ENCODE results near the gene TAOK3.

Gene TAOK3

DNA sequence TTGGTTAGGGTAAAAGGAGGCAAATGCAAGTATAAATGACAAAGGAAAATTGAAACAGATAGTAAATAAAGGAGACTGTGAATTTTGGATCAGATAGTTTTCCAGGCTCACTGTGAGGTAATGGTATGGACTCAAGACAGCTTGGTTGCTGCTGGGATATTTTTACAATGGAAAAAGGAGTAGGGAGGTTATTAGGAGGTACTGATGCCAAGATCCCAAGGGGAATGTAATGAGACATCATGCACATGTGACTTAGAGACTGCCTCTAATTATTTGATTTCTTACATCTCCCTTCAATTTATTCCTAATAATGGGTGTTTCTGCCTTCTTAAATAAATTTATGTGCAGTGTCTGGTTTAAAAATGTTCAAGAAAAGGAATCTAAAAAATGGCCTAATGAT, 56.9 kb downstream of the TAOK3 start:
- no peaks in the 10 kb centered on the region for H3F3A ChIP-seq (ENCODE audit: insufficient read depth, low read length)
- no peak overlapping the region for H2AFZ ChIP-seq (ENCODE audit: low read length)
- no peaks in the 10 kb centered on the region for H3K9me2 ChIP-seq (replicated peaks; ENCODE audit: insufficient read depth, low read length)
- H3K36me3 ChIP-seq (replicated peaks; ENCODE audit: insufficient read depth, low read length): no peaks in the 10 kb centered on the region
- H3K4me1 ChIP-seq (ENCODE audit: low read length): no peaks in the 10 kb centered on the region
- no peak overlapping the region for H3K4me3 ChIP-seq (ENCODE audit: low read length)
- H3K27ac ChIP-seq (ENCODE audit: low read length): no peak overlapping the region
- no peaks in the 10 kb centered on the region for H3K79me2 ChIP-seq (ENCODE audit: low read length)
- DNase-seq: no peak
- TF ChIP-seq, protein P1, sequence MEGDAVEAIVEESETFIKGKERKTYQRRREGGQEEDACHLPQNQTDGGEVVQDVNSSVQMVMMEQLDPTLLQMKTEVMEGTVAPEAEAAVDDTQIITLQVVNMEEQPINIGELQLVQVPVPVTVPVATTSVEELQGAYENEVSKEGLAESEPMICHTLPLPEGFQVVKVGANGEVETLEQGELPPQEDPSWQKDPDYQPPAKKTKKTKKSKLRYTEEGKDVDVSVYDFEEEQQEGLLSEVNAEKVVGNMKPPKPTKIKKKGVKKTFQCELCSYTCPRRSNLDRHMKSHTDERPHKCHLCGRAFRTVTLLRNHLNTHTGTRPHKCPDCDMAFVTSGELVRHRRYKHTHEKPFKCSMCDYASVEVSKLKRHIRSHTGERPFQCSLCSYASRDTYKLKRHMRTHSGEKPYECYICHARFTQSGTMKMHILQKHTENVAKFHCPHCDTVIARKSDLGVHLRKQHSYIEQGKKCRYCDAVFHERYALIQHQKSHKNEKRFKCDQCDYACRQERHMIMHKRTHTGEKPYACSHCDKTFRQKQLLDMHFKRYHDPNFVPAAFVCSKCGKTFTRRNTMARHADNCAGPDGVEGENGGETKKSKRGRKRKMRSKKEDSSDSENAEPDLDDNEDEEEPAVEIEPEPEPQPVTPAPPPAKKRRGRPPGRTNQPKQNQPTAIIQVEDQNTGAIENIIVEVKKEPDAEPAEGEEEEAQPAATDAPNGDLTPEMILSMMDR (IDR thresholded peaks at IDR 0.05; ENCODE audit: low read length): no peak
- TF ChIP-seq EZH2 (optimal IDR thresholded peaks at IDR 0.05; ENCODE audit: low read depth, low read length) (no peak), EZH2phosphoT487 (IDR thresholded peaks at IDR 0.05; ENCODE audit: low read length) (no peak)
- H3K9ac ChIP-seq (ENCODE audit: low read length): no peak overlapping the region
- no peaks in the 10 kb centered on the region for H3K27me3 ChIP-seq (replicated peaks; ENCODE audit: insufficient read depth, low read length)
- H4K20me1 ChIP-seq (ENCODE audit: insufficient read depth, low read length): no peaks in the 10 kb centered on the region
- H3K4me2 ChIP-seq (ENCODE audit: low read depth, low read length): no peak overlapping the region
- H3K9me3 ChIP-seq (replicated peaks; ENCODE audit: insufficient read depth, low read length): no peaks in the 10 kb centered on the region

DNA sequence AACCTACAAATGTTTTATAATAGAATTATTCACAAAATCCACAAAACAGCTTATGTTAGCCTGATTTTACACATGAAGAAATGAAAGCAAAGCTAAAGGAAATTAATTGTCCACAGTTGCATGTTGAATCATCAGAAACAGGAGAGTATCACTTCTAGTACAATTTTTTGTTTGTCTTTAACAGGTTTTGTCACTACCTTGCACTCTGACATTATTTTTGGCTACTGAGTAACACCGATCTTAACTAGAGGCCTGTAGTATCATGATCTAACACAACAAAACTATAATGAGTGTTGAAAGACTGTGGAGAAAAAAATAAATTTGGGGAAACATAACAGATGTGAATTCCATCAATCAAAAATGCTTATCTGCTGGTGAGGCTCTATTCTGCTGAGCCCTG, 60.1 kb downstream of the TAOK3 start:
- Histone ChIP-seq H3K4me2 (ENCODE audit: low read depth, low read length) (no peak overlapping the region), H3K27ac (ENCODE audit: low read length) (no peak overlapping the region), H3K4me1 (ENCODE audit: low read length) (no peaks in the 10 kb centered on the region), H4K20me1 (ENCODE audit: insufficient read depth, low read length) (no peaks in the 10 kb centered on the region), H2AFZ (ENCODE audit: low read length) (no peak overlapping the region), H3F3A (ENCODE audit: insufficient read depth, low read length) (no peaks in the 10 kb centered on the region), H3K9me3 (replicated peaks; ENCODE audit: insufficient read depth, low read length) (no peaks in the 10 kb centered on the region), H3K9me2 (replicated peaks; ENCODE audit: insufficient read depth, low read length) (no peaks in the 10 kb centered on the region), H3K36me3 (replicated peaks; ENCODE audit: insufficient read depth, low read length) (no peaks in the 10 kb centered on the region), H3K27me3 (replicated peaks; ENCODE audit: insufficient read depth, low read length) (no peaks in the 10 kb centered on the region), H3K79me2 (ENCODE audit: low read length) (no peaks in the 10 kb centered on the region), H3K4me3 (ENCODE audit: low read length) (no peak overlapping the region), H3K9ac (ENCODE audit: low read length) (no peak overlapping the region)
- no peak for DNase-seq
- TF ChIP-seq EZH2 (optimal IDR thresholded peaks at IDR 0.05; ENCODE audit: low read depth, low read length) (no peak), EZH2phosphoT487 (IDR thresholded peaks at IDR 0.05; ENCODE audit: low read length) (no peak)
- TF ChIP-seq, protein P1 (IDR thresholded peaks at IDR 0.05; ENCODE audit: low read length): no peak

DNA sequence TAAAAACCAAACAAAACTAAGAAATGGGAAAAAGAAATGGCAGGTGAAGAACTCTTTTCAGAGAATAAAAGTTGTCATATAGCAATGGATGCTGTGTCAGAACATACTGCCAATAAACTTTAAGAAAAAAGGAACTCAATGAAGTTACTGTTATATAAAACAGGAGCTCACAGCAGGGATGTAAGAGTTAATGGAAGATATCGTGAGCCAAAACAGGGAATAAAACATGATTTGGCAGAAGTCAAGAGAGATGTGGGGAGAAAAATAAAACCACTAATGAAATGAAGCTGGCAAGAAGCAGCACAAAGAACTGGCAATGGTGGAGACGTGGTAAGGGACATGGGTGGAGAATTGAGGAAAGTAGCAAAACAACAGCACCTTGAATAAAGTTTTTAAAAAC, 61.0 kb downstream of the TAOK3 start:
- Histone ChIP-seq H3K4me2 (ENCODE audit: low read depth, low read length) (no peak overlapping the region), H3K27me3 (replicated peaks; ENCODE audit: insufficient read depth, low read length) (no peaks in the 10 kb centered on the region), H2AFZ (ENCODE audit: low read length) (no peak overlapping the region), H3K4me1 (ENCODE audit: low read length) (no peaks in the 10 kb centered on the region), H3K27ac (ENCODE audit: low read length) (no peak overlapping the region), H3F3A (ENCODE audit: insufficient read depth, low read length) (no peaks in the 10 kb centered on the region), H3K4me3 (ENCODE audit: low read length) (no peak overlapping the region), H3K79me2 (ENCODE audit: low read length) (no peaks in the 10 kb centered on the region), H4K20me1 (ENCODE audit: insufficient read depth, low read length) (no peaks in the 10 kb centered on the region), H3K9me3 (replicated peaks; ENCODE audit: insufficient read depth, low read length) (no peaks in the 10 kb centered on the region), H3K9ac (ENCODE audit: low read length) (no peak overlapping the region), H3K9me2 (replicated peaks; ENCODE audit: insufficient read depth, low read length) (no peaks in the 10 kb centered on the region), H3K36me3 (replicated peaks; ENCODE audit: insufficient read depth, low read length) (no peaks in the 10 kb centered on the region)
- DNase-seq: no peak
- no peak for TF ChIP-seq EZH2phosphoT487 (IDR thresholded peaks at IDR 0.05; ENCODE audit: low read length)
- TF ChIP-seq, protein P1 (IDR thresholded peaks at IDR 0.05; ENCODE audit: low read length): no peak
- no peak for TF ChIP-seq EZH2 (optimal IDR thresholded peaks at IDR 0.05; ENCODE audit: low read depth, low read length)
